H1 (cell line): ENCODE measurements around the gene ALG9. TPM values are rescaled to one million over a fixed set of nuclear protein-coding genes. Genes with fewer than 3 reads are reported as not detected.

ENCODE experiments used
- CTCF ChIA-PET: fragments of 300-600 bp; sonication (Branson Sonifier 250); formaldehyde crosslinking; loops from one replicate; lab custom pipeline; 2021; ENCODE audit not compliant: partially characterized antibody; lab: Charles Lee
- POLR2A ChIA-PET: fragments of 300-600 bp; sonication (Branson Sonifier 250); formaldehyde crosslinking; loops from one replicate; lab custom pipeline; 2021; ENCODE audit warnings: inconsistent platforms; ENCODE audit not compliant: partially characterized antibody; lab: Charles Lee
- DNase-seq, 2 experiments: peaks; one replicate each; pipeline versions ENCODE4 v3.0.0 to v3.0.0-alpha.2; 2010 to 2022; ENCODE audit warnings: low spot score in 2 of 2, low read depth in 1 of 2, mixed read lengths in 1 of 2
- FAIRE-seq: peaks from 2 replicates; lab custom pipeline; 2011; peaks lifted over from hg19 to GRCh38; lab: Jason Lieb, UNC
- H2AFZ ChIP-seq: 2 replicates; pipeline ENCODE4 v1.8.1; 2012; ENCODE audit warnings: low read length, inconsistent platforms
- H2AK5ac ChIP-seq: 2 replicates; pipeline ENCODE4 v1.6.1; 2013; ENCODE audit warnings: low read depth, low read length
- H2BK120ac ChIP-seq: replicated peaks from 2 replicates; pipeline ENCODE3; 2013; ENCODE audit warnings: low read depth, low read length, inconsistent platforms
- H2BK12ac ChIP-seq: 2 replicates; pipeline ENCODE4 v1.6.1; 2013; ENCODE audit warnings: low read depth, low read length
- H2BK15ac ChIP-seq: 2 replicates; pipeline ENCODE4 v1.6.1; 2013; ENCODE audit warnings: low read length
- H2BK20ac ChIP-seq: 2 replicates; pipeline ENCODE4 v1.6.1; 2013; ENCODE audit warnings: low read length
- H2BK5ac ChIP-seq: 2 replicates; pipeline ENCODE4 v1.6.1; 2013; ENCODE audit warnings: low read depth, low read length
- H3K14ac ChIP-seq: 2 replicates; pipeline ENCODE4 v1.6.1; 2013; ENCODE audit warnings: inconsistent platforms; ENCODE audit not compliant: insufficient read length
- H3K18ac ChIP-seq: 2 replicates; pipeline ENCODE4 v1.6.1; 2013; ENCODE audit warnings: low read length; ENCODE audit errors: extremely low read depth
- H3K23ac ChIP-seq: 2 replicates; pipeline ENCODE4 v1.6.1; 2013; ENCODE audit warnings: inconsistent platforms; ENCODE audit not compliant: insufficient read length
- H3K23me2 ChIP-seq: 2 replicates; pipeline ENCODE4 v1.6.1; 2013; ENCODE audit warnings: low read depth, low read length
- H3K27ac ChIP-seq: 2 replicates; pipeline ENCODE4 v1.6.1; 2011; ENCODE audit warnings: low read depth, low read length, inconsistent platforms
- H3K27me3 ChIP-seq, 4 experiments: replicated peaks in 1 of 4; 1 replicate in 1 of 4; 2 replicates in 3 of 4; pipeline versions ENCODE4 v1.6.1 to v1.8.1; 2011 to 2013; ENCODE audit warnings: low read length in 3 of 4, mild to moderate bottlenecking in 3 of 4, inconsistent platforms in 2 of 4, mixed read lengths in 2 of 4, moderate library complexity in 1 of 4; ENCODE audit not compliant: control insufficient read depth in 3 of 4, insufficient read depth in 3 of 4; ENCODE audit errors: extremely low read depth in 1 of 4
- H3K36me3 ChIP-seq, 4 experiments: 2 replicates each; pipeline versions ENCODE4 v1.6.1 to v1.8.1; 2011 to 2013; ENCODE audit warnings: mild to moderate bottlenecking in 4 of 4, low read length in 3 of 4, moderate library complexity in 2 of 4, control low read depth in 1 of 4, inconsistent platforms in 1 of 4; ENCODE audit not compliant: insufficient read depth in 4 of 4, control insufficient read depth in 2 of 4
- H3K4ac ChIP-seq: replicated peaks from 2 replicates; pipeline ENCODE3; 2013; ENCODE audit warnings: low read length, low read depth, mixed read lengths, inconsistent platforms; ENCODE audit not compliant: insufficient read length
- H3K4me1 ChIP-seq, 4 experiments: replicated peaks in 1 of 4; 1 replicate in 1 of 4; 2 replicates in 3 of 4; pipeline versions ENCODE4 v1.6.1 to v1.8.1; 2011 to 2013; ENCODE audit warnings: low read length in 3 of 4, inconsistent platforms in 2 of 4, mixed read lengths in 1 of 4; ENCODE audit not compliant: insufficient read depth in 4 of 4, control insufficient read depth in 3 of 4
- H3K4me2 ChIP-seq, 2 experiments: 2 replicates each; pipeline versions ENCODE4 v1.6.1 to v1.8.1; 2011 to 2013; ENCODE audit warnings: low read depth in 2 of 2, low read length in 2 of 2, control low read depth in 1 of 2, inconsistent platforms in 1 of 2, mild to moderate bottlenecking in 1 of 2; ENCODE audit not compliant: insufficient read depth in 1 of 2
- H3K4me3 ChIP-seq, 4 experiments: fragments of 200-600, 300-600 bp in 1 of 4; sonication (generic), shearing (Covaris generic), sonication (Bioruptor Twin) in 1 of 4; 2 replicates each; pipeline versions ENCODE4 v1.5.1 to v1.8.1; 2011 to 2016; ENCODE audit warnings: low read length in 4 of 4, low read depth in 3 of 4, control low read depth in 2 of 4, inconsistent platforms in 2 of 4, mild to moderate bottlenecking in 2 of 4, mixed read lengths in 1 of 4, moderate library complexity in 1 of 4; ENCODE audit not compliant: insufficient read depth in 2 of 4; ENCODE audit errors: extremely low read depth in 1 of 4
- H3K56ac ChIP-seq: replicated peaks from 2 replicates; pipeline ENCODE3; 2013; ENCODE audit warnings: low read depth, mild to moderate bottlenecking, mixed read lengths, low read length, inconsistent platforms; ENCODE audit not compliant: insufficient read length
- H3K79me1 ChIP-seq: 2 replicates; pipeline ENCODE4 v1.6.1; 2013; ENCODE audit warnings: low read depth, low read length, control low read depth
- H3K79me2 ChIP-seq, 2 experiments: 2 replicates each; pipeline versions ENCODE4 v1.6.1 to v1.8.1; 2012 to 2013; ENCODE audit warnings: low read length in 2 of 2, mild to moderate bottlenecking in 2 of 2, inconsistent platforms in 1 of 2; ENCODE audit not compliant: insufficient read depth in 2 of 2, control insufficient read depth in 1 of 2
- H3K9ac ChIP-seq, 4 experiments: replicated peaks in 1 of 4; 1 replicate in 1 of 4; 2 replicates in 3 of 4; pipeline versions ENCODE4 v1.6.1 to v1.8.1; 2011 to 2013; ENCODE audit warnings: low read depth in 3 of 4, low read length in 3 of 4, control low read depth in 2 of 4, mild to moderate bottlenecking in 2 of 4, moderate library complexity in 2 of 4, inconsistent platforms in 1 of 4; ENCODE audit errors: extremely low read depth in 1 of 4
- H3K9me3 ChIP-seq, 2 experiments: 2 replicates each; pipeline versions ENCODE4 v1.6.1 to v1.8.1; 2012 to 2013; ENCODE audit warnings: mild to moderate bottlenecking in 2 of 2, moderate library complexity in 2 of 2, control low read depth in 1 of 2, inconsistent platforms in 1 of 2, low read depth in 1 of 2, low read length in 1 of 2, mixed read lengths in 1 of 2; ENCODE audit not compliant: insufficient read depth in 2 of 2
- H4K20me1 ChIP-seq, 2 experiments: replicated peaks in 1 of 2; 2 replicates each; pipeline versions ENCODE3 to v1.8.1; 2011 to 2013; ENCODE audit warnings: inconsistent platforms in 2 of 2, low read length in 2 of 2, mild to moderate bottlenecking in 1 of 2; ENCODE audit not compliant: insufficient read depth in 2 of 2, control insufficient read depth in 1 of 2
- H4K5ac ChIP-seq: 2 replicates; pipeline ENCODE4 v1.6.1; 2013; ENCODE audit warnings: low read length, low read depth, mixed read lengths, inconsistent platforms; ENCODE audit not compliant: insufficient read length
- H4K8ac ChIP-seq: 2 replicates; pipeline ENCODE4 v1.8.0; 2013; ENCODE audit warnings: mild to moderate bottlenecking, moderate library complexity, low read length, inconsistent platforms; ENCODE audit not compliant: insufficient read depth; ENCODE audit errors: extremely low read depth
- H4K91ac ChIP-seq: replicated peaks from 2 replicates; pipeline ENCODE3; 2013; ENCODE audit warnings: low read length, mixed read lengths, inconsistent platforms; ENCODE audit not compliant: insufficient read length
- BRCA1 ChIP-seq: IDR thresholded peaks from 2 replicates; pipeline ENCODE4 v1.6.1; 2012; ENCODE audit warnings: low read depth, low read length, improper control_type of control experiment
- CHD1 ChIP-seq: IDR thresholded peaks from 2 replicates; pipeline ENCODE4 v1.6.1; 2012; ENCODE audit warnings: low read depth, low read length, improper control_type of control experiment
- CREB1 ChIP-seq: IDR thresholded peaks from 2 replicates; pipeline ENCODE4 v1.6.1; 2012; ENCODE audit warnings: inconsistent platforms
- CTBP2 ChIP-seq: IDR thresholded peaks from 2 replicates; pipeline ENCODE4 v1.7.0; 2011; ENCODE audit warnings: borderline replicate concordance, mild to moderate bottlenecking, moderate library complexity, mixed read lengths, low read length; ENCODE audit not compliant: insufficient read depth, insufficient read length
- HDAC6 ChIP-seq: IDR thresholded peaks from one replicate; pipeline ENCODE4 v1.7.1; 2012; ENCODE audit warnings: low read depth, mild to moderate bottlenecking, inconsistent platforms, low read length, moderate library complexity
- KDM1A ChIP-seq: fragments of 200-600, 300-600 bp; sonication (generic); IDR thresholded peaks from 2 replicates; pipeline ENCODE4 v1.7.1; 2016; ENCODE audit warnings: mild to moderate bottlenecking, low read length, borderline replicate concordance
- NANOG ChIP-seq: IDR thresholded peaks from 2 replicates; pipeline ENCODE4 v1.6.1; 2011; ENCODE audit warnings: low read length, low read depth, mild to moderate bottlenecking, inconsistent platforms; ENCODE audit not compliant: insufficient read depth, poor library complexity, severe bottlenecking
- POLR2A ChIP-seq, 2 experiments: IDR thresholded peaks; 1 replicate in 1 of 2; 2 replicates in 1 of 2; pipeline ENCODE4 v1.6.1; 2011; ENCODE audit warnings: low read depth in 2 of 2, low read length in 2 of 2, mild to moderate bottlenecking in 2 of 2; ENCODE audit errors: control extremely low read depth in 1 of 2
- RXRA ChIP-seq: IDR thresholded peaks from 2 replicates; pipeline ENCODE4 v1.6.1; 2011; ENCODE audit warnings: low read depth, mild to moderate bottlenecking, low read length, moderate library complexity; ENCODE audit not compliant: insufficient read depth
- SIN3A ChIP-seq, 2 experiments: IDR thresholded peaks in 1 of 2; conservative IDR thresholded peaks in 1 of 2; 2 replicates each; pipeline ENCODE4 v1.6.1; 2011 to 2012; ENCODE audit warnings: low read length in 2 of 2, improper control_type of control experiment in 1 of 2, low read depth in 1 of 2, mild to moderate bottlenecking in 1 of 2
- SIRT6 ChIP-seq: IDR thresholded peaks from one replicate; pipeline ENCODE4 v1.7.1; 2012; ENCODE audit warnings: low read length, inconsistent platforms
- SP4 ChIP-seq: IDR thresholded peaks from 2 replicates; pipeline ENCODE4 v1.6.1; 2012; ENCODE audit warnings: low read length, inconsistent platforms
- TEAD4 ChIP-seq: IDR thresholded peaks from 2 replicates; pipeline ENCODE4 v1.6.1; 2012; ENCODE audit warnings: low read depth, low read length, inconsistent platforms, mixed read lengths
- USF2 ChIP-seq: IDR thresholded peaks from 2 replicates; pipeline ENCODE4 v1.6.1; 2011; ENCODE audit warnings: low read length, improper control_type of control experiment
- WGBS, 2 experiments: shearing (Covaris generic) in 1 of 2; methylation state at CpG; one replicate each; pipeline versions ENCODE4 v1.1.6 to v1.1.7; 2013 to 2015; ENCODE audit warnings: low lambda C conversion rate in 2 of 2, mixed read lengths in 2 of 2, inconsistent platforms in 1 of 2, low coverage in 1 of 2, missing lambda C conversion rate in 1 of 2; ENCODE audit not compliant: insufficient replicate concordance in 2 of 2, insufficient coverage in 1 of 2, insufficient read length in 1 of 2; ENCODE audit errors: extremely low coverage in 1 of 2, missing lambda C conversion rate in 1 of 2; 5-methylcytosine and 5-hydroxymethylcytosine counted together
- polyA plus RNA-seq, 7 experiments: library from polyadenylated mRNA; depleted of rRNA in 3 of 7; stranded (reverse) in 5 of 7; unstranded in 2 of 7; fragments of >200 nt in 5 of 7; fragments of 200-250 nt in 2 of 7; gene quantifications; 1 replicate in 5 of 7; 2 replicates in 1 of 7; 4 replicates in 1 of 7; pipeline versions ENCODE4 v1.2.1 to v1.2.3, GENCODE V29; 2011 to 2013; ENCODE audit warnings: missing spikeins in 2 of 7, mixed read lengths in 2 of 7
- total RNA-seq: library from RNA; stranded (reverse); fragmentation: NEBNext Ultra II Directional; extraction: Animal tissue kit (Norgen Biotek cat#: 25700); gene quantifications from 2 replicates; pipeline ENCODE4 v1.2.1, GENCODE V29; 2021

Gene ALG9
- total and polyA plus RNA-seq, 2 of the 8 experiments (the other 6 are each of a cell fraction or from before 2014, with no cell fraction given) = 23.5 to 24.5 TPM

- ChIA-PET POLR2A (no interaction called here), CTCF (interaction anchor here (0.7 to 2.5 kb wide), 8 partner anchors 9 to 257 kb away, joined by 3 to 11 read pairs (median 4); partner anchors contain the start of gene ALG9)
- FAIRE-seq (no peak), DNase-seq (no peak)
- Histone ChIP-seq H4K8ac (no peak overlapping the region), H3K27ac (no peak overlapping the region), H3K14ac (no peak overlapping the region), H2BK120ac (no peak overlapping the region), H3K23ac (no peak overlapping the region), H3K23me2 (no peaks in the 10 kb centered on the region), H3K36me3 (peaks cover 0 to 5% (median 0%) of the 10 kb centered on the region in 4 experiments; a peak in 1 of 8 replicates), H3K4ac (no peak overlapping the region), H4K5ac (no peak overlapping the region), H3K9ac (no peak overlapping the region), H2AK5ac (no peak overlapping the region), H2BK15ac (no peak overlapping the region), H3K79me1 (no peaks in the 10 kb centered on the region), H3K27me3 (no peaks in the 10 kb centered on the region), H4K20me1 (no peaks in the 10 kb centered on the region), H3K4me1 (peaks cover 0 to 7% (median 3%) of the 10 kb centered on the region in 4 experiments; a peak in 3 of 7 replicates), H3K56ac (no peak overlapping the region), H4K91ac (no peak overlapping the region), H3K9me3 (no peaks in the 10 kb centered on the region), H2BK5ac (no peak overlapping the region), H3K4me2 (no peak overlapping the region), H3K79me2 (no peaks in the 10 kb centered on the region), H2AFZ (no peak overlapping the region), H3K18ac (no peak overlapping the region), H2BK20ac (no peak overlapping the region), H2BK12ac (no peak overlapping the region), H3K4me3 (no peak overlapping the region)
- WGBS, 2 experiments = 90% methylated on average over 5 of the region's 5 CpGs; no CpG with 5 or more reads in 1 of the 2 experiments
- TF ChIP-seq SIRT6 = no peak
- TF ChIP-seq TEAD4 = no peak
- no peak for TF ChIP-seq KDM1A
- no peak for TF ChIP-seq SIN3A (conservative IDR thresholded peaks at IDR 0.05 in 1 of 2, IDR thresholded peaks at IDR 0.05 in 1 of 2; ENCODE audit: low read depth in 1 of 2, low read length in 2 of 2)
- no peak for TF ChIP-seq CTBP2
- TF ChIP-seq POLR2A (IDR thresholded peaks at IDR 0.05; ENCODE audit: control extremely low read depth in 1 of 2, low read depth in 2 of 2, low read length in 2 of 2) = no peak
- TF ChIP-seq RXRA = no peak
- TF ChIP-seq HDAC6 = no peak
- TF ChIP-seq CREB1 = no peak
- no peak for TF ChIP-seq NANOG
- TF ChIP-seq USF2 = no peak
- no peak for TF ChIP-seq BRCA1
- TF ChIP-seq SP4 = no peak
- no peak for TF ChIP-seq CHD1
Measured at GRCh38 chr11:111843661-111844060, 27.7 kb downstream of the ALG9 start.
